ENCODE measurements around the gene PAQR5.
A peak's percentile ranks its signal among the peaks of the same experiment; 100 is the strongest.
"Not testable (repeated sequence)": the region's sequence is repeated elsewhere in the genome, so short reads cannot be mapped to it uniquely, and the experiment has no call there.

The PAQR5 gene

DNA sequence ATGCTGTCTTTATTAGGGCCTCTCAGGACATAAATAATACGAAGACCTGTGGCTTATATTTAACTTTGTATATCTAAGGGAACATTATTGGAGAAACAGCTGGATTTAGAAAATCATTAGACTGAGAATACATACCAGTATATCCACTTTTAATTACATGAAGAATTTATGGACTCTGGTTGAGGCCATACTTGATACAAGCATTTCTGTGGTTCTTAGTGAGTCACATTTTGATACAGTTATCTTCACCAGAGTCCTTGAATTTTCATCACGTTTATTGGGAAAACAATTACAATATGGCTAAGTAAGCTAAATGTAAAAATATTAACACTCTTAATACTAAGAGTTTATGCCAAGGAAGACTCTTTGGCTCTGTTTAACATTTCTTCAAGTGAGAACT, 125.3 kb downstream of the PAQR5 start:
- no peak for DNase-seq (ENCODE audit: low spot score)

DNA sequence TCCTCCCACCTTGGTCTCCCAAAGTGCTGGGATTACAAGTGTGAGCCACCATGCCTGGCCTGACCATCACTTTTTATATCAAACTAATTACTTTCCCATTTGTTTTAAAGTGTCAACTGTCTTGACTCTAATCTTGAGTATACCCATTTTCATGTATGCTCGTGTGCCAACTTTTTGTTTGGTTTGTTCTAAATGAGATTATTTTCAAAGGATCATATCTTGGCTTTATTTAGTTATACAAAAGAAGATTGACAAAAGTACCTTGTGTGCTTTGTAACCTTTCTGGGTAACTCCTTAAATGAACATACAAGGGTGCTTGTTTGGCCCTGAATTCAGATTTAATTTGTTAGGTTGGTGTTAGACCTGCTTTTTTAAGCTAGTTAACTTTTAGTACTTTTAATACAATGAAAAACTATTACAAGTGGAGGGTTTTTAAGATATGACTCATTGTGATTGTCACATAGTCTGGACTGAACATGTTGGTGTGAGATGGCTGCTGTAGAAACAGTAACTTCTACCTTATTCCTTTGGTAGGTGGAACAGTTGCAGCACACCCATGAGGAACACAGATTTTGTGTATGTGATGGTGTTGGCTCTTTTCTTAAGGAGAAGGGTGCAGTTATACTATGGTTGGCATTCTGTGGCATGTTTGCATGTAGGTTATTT, 126.2 kb downstream of the PAQR5 start:
- DNase-seq (ENCODE audit: low spot score), result no peak

DNA sequence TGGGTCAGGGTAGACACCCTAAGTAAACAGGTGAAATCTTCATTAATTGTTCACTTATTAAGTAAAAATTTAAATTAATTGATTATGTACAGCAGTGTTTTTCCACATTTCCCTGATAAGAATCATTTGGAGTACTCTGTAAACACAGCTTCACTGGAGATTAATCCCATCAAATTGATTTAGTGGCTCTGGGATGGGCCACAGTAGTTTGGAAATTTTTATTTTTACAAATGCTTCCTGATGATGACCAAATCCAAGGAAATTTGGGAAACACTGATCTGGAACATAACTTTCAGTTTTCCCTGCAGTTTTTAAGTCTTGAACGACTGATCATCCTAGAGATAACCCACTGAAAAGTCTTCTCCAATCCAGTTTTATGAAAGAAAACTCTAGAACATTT, 135.1 kb downstream of the PAQR5 start:
- DNase-seq (ENCODE audit: low spot score), result no peak

DNA sequence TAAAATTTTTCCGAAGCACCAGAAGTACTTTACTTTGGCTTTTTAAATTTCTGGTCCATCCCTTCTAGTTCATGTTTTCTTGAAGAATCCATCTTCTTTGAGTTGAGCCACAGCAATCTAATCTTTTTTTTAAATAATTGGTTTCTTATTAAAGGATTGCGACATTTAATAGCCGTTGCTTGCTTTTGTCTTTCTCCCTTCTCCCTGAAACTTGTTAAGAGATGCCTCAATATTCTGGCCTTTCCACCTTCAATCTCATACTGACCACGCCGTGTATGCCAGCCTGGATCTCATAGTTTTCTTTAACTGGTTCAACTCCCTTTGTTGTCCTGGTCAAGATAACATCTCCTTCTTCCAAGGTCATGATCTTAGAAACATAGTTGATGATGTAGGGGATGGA, 135.5 kb downstream of the PAQR5 start:
- DNase-seq (ENCODE audit: low spot score), result no peak

DNA sequence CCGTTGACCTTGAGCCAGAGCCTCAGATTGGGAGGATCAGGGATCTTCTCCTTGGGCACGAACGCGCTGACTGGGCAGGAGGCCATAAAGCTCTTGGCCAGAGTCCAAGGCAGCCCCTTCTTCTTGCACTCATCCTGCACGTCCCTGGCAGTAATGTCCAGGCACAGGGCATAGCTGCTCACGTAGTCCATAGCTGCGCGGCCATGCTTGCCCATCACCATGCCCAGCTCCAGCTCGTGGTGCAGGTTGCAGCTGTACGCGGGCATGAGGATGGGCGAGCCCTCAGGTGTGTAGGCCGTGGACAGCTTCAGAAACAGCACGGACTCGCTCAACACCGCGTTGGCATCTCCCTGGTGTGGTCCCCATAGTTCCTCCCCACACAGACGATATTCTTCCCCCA, 136.0 kb downstream of the PAQR5 start:
- no peak for DNase-seq (ENCODE audit: low spot score)

DNA sequence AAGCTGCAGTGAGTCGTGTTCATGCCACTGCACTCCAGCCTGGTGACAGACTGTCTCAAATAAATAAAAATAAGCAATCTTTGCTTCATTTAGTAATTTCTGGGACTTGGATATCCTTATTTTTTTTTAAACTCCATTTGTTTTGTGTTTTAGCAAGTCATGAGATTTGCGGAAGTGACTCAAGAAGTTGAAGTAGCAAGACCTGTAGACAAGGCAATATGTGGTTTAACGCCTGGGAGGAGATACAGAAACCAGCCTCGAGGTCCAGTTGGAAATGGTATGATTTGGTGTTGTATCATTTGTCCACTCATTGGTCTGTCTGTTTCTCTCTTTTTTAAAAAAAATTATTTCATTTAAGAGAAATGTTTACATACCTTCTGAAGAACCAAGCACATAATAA, 137.3 kb downstream of the PAQR5 start:
- DNase-seq (ENCODE audit: low spot score), result no peak

DNA sequence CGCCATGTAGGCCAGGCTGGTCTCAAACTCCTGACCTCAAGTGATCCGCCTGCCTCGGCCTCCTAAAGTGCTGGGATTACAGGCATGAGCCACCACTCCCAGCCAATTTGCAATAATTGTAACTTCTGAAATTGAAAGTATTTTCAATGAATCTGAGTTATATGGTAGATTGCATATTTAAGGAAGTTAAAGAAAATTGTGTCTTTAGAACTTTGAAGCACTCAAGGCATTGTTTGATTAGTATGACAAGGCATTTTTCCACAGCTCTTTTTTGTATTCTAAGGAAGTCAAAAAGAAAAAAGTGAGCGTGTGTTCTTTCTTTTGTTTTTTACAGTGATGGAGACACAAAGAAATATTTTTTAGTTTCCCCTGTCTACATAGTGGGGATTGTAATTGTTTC, 138.2 kb downstream of the PAQR5 start:
- DNase-seq (ENCODE audit: low spot score), result no peak

DNA sequence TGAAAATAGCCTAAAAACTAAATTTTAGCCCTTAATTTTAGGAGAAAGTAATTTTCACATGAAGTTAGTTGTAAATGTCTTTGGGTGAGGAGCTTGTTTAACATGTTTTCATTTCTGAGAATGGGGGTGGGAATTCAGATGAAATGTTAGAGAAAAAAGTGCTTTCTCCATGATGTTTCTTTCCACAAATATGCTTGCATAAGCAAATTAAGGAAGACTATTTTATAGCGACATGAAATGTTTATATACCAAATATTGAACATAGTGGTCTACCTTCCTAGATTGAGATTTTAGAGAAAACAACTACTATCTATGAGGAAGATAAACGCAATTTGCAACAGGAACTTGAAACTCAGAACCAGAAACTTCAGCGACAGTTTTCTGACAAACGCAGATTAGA, 140.9 kb downstream of the PAQR5 start:
- no peak for DNase-seq (ENCODE audit: low spot score)

DNA sequence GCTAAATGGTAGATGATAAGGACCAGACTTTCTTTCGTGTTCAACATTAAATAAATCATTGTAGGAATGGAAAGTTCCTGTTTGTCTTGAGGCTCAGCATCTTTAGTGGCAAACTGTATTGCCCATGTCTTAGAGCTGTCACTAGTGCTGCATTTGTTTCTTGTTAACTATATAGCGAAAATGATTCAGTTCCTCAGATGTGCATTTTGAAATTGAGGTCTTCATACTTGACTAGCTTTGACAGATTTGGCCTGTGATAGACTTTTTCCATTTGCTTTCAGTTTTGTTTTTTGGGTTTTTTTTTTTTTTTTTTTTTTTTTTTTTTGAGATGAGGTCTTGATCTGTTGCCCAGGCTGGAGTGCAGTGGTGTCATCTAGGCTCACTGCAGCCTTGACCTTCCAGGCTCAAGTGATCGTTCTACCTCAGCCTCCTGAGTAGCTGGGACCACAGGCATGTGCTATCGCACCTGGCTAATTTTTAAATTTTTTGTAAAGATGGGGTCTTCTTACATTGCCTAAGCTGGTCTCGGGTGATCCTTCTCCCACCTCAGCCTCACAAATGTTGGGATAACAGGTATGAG, 144.4 kb downstream of the PAQR5 start:
- no peak for DNase-seq (ENCODE audit: low spot score)

DNA sequence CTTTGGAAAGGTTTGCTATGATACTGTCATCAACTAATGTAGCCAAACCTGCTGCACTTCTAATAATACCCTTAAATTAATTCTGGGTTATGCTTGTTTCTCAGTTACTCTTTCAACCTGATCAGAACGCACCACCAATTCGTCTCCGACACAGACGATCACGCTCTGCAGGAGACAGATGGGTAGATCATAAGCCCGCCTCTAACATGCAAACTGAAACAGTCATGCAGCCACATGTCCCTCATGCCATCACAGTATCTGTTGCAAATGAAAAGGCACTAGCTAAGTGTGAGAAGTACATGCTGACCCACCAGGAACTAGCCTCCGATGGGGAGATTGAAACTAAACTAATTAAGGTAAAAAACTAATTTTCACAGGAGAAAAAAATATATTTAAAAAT, 146.0 kb downstream of the PAQR5 start:
- DNase-seq (ENCODE audit: low spot score), result no peak

DNA sequence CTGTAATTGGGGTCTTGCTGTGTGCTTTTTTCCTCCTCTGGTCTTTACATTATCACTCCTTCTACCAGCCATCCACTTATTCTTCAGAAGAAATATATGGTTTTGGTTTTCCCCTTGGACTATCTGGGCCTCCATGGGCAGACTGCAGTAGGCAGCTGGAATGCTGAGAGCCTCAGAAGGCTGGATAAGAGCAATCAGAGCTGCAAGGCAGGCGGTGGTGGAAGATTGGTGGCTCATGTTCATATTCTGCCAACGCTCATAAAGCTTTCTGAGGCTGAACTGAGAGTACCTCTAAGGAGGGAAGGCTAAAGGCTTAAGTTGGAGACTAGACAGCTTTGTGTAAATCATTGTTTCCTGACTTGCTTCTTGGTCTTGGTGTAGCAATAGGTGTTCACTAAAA, 148.2 kb downstream of the PAQR5 start:
- no peak for DNase-seq (ENCODE audit: low spot score)

DNA sequence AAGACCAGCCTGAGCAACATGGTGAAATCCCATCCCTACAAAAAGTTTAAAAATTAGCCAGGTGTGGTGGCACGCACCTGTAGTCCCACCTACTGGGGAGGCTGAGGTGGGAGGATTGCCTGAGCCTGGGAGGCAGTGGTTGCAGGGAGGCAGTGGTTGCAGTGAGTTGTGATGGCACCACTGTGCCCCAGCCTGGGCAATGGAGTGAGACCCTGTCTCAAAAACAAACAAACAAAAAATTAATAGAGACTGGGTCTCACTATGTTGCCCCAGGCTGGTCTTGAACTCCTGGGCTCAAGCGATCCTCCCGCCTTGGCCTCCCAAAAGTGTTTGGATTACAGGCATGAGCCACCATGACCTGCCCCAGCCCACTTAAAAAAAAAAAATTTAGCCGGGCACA, 151.5 kb downstream of the PAQR5 start:
- DNase-seq (ENCODE audit: low spot score), result not testable (repeated sequence)

DNA sequence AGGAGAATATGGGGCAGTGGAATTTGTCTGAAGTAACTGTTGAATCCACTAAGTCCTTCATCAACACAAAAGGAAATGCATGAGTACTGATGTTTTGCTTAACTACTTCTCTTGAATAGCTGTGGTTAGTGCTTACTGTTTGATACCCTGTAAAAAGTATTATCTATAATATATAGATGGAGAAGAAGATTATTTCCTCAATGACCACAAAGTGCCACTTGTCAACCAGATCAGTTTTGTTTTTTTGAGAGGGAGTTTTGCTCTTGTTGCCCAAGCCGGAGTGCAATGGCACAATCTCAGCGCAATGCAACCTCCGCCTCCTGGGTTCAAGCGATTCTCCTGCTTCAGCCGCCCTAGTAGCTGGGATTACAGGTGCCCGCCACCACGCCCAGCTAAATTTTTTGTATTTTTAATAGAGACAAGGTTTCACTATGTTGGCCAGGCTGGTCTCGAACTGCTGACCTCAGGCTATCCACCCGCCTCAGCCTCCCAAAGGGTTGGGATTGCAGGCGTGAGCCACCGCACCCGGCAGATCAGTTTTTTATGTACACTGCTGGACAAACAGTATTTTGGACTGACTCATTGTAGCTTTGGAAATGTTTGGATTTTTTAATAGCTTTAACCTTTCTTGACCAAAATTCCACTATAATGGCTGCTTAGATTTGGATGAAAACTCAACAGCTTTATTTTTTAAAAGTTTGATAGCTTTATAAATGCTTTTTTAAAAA, 152.4 kb downstream of the PAQR5 start:
- DNase-seq (ENCODE audit: low spot score), result no peak

DNA sequence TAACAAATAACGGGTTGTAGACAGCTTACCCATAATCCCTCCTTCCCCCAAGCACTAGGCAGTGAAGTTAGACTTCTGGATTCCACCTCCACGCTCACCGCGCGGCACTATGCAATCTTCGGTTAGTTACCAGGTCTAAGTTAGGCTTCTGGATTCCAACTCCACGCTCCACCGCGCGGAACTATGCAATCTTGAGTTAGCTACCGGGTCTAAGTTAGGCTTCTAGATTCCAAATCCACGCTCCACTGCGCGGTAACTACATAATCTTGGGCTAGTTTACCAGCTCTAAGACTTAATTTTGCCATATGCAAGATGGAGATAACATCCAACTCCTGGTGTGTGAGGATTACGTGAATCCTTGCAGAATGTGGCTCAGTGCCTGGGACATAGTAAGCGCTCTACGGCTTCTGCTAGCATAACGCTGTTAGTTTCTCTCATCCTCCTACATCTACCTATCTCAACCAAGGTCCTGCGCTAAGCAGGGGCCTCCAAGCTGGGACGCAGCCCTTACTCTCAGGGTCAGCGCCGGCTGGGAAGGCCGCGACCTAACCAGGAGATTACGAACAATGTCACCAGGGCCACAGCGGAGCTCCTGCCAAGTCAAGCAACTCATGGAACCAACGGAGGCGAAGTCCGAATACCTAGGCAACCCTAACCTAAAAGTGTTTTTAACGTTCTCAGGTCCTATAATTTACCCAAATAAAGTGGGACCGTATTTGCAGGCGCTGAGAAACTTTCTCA, 153.4 kb downstream of the PAQR5 start:
- no peak for DNase-seq (ENCODE audit: low spot score)

DNA sequence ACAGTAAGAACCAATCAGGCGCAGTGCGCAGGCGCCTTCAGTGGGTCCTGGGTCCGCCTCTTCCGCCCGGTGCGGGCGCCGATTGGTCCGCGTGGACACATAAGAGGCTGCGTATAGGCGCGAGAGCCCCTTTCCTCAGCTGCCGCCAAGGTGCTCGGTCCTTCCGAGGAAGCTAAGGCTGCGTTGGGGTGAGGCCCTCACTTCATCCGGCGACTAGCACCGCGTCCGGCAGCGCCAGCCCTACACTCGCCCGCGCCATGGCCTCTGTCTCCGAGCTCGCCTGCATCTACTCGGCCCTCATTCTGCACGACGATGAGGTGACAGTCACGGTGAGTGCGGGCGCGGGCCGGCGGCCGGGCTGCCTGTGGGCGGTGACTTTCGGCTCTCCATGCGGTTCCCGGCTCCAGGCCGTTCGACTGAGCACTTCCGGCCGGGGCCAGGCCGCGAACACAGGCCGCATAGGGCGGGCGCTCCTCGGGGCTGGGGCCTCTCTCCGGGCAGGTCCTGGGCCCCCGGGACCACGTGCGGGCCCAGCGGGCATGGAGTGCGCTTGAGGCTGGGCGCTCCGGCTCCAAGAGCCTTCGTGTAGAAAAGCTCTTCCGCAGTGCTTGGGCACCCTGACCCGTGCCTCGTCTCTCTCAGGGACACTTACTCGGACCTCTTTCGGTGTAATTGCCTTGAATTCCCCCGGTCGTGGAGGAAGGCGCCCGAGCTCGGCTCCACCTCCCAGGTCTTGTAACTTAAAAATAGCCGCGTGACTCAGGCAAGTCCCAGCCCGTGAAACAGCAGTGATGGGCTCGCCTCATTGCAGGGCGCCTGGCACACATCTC, 154.2 kb downstream of the PAQR5 start, which contains the start of gene RPLP1:
Gene RPLP1 (plus strand): TSS at position 127 of the 830 bp plus-strand sequence. CDS start 131 bp downstream, at position 258.
- peak; percentile 95 for DNase-seq (ENCODE audit: low spot score)

DNA sequence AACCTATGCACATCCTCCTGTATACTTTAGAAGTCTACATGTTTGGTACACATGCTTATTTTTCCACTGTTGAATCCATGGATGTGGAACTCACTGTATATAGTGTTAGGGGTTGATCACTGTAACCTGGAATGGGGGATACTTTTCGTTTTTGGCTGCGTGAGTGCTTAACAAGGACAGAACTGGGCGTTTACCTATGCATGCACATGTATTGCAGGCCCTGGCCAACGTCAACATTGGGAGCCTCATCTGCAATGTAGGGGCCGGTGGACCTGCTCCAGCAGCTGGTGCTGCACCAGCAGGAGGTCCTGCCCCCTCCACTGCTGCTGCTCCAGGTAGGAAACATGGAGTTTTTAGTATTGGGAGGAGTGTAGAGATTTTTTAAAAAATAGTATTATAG, 156.2 kb downstream of the PAQR5 start:
- DNase-seq (ENCODE audit: low spot score), result no peak

DNA sequence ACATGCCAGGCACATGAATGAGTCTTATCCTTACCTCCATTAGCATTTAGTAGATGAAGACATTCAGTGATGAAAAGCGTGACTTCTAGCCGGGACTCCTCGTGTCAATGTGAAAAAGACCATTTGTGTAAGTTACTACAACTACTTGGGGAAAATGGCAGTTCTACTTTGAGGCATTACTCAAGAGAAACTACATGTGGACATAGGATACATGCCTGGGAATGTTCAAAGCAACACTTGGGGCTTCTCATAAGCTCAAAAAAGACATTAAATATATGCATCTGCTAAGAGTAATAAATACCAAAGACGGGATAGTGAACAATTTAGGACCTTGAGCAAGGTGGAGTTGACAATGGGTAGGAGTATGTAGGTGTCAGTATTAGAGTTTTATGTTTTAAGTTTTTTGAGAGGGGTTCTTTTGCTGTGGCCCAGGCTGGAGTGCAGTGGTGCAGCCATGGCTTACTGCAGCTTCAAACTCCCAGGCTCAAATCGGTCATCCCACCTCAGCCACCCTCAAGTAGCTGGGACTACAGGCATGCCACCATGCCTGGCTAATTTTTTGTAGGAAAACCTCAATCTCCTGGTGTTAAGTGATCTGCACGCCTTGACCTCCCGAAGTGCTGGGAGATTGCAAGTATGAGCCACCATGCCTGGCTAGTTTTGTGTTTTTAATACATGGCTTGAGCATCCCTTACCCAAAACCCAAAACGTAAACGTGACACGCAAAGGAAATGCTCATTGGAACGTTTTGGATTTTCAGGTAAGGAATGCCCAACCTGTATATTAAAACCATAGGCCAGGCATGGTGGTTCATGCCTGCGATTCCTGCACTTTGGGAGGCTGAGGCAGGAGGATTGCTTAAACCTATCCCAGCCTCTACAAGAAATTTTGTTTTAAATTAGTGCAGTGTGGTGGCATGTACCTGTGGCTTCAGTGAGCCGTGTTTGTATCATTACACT, 157.8 kb downstream of the PAQR5 start:
- DNase-seq (ENCODE audit: low spot score), result no peak
